HepG2 (cell line): ENCODE data around the gene MARVELD3. TPM values are rescaled to one million over a fixed set of nuclear protein-coding genes. Genes with fewer than 3 reads are reported as not detected.

Source experiments
- ARID5B ChIP-seq: IDR thresholded peaks from 2 replicates; pipeline ENCODE4 v1.4.0; 2020; ENCODE audit warnings: mild to moderate bottlenecking, missing genetic modification reagents
- EP300 ChIP-seq, 3 experiments: sonication (generic) in 1 of 3; formaldehyde crosslinking in 1 of 3; IDR thresholded peaks; 2 replicates each; pipeline versions ENCODE4 v1.5.1 to v1.6.1; 2011 to 2020; ENCODE audit warnings: low read depth in 2 of 3, low read length in 2 of 3, borderline replicate concordance in 1 of 3, improper control_type of control experiment in 1 of 3, mild to moderate bottlenecking in 1 of 3, missing genetic modification reagents in 1 of 3, moderate library complexity in 1 of 3
- GATAD1 ChIP-seq: IDR thresholded peaks from 2 replicates; pipeline ENCODE4 v1.6.1; 2016; ENCODE audit warnings: missing genetic modification reagents, missing compliant biosample characterization
- HMGXB4 ChIP-seq, 2 experiments: sonication (generic) in 1 of 2; formaldehyde crosslinking in 1 of 2; IDR thresholded peaks; 2 replicates each; pipeline versions ENCODE4 v1.4.0 to v1.6.1; 2018 to 2020; ENCODE audit warnings: missing genetic modification reagents in 2 of 2, borderline replicate concordance in 1 of 2, low read depth in 1 of 2, mild to moderate bottlenecking in 1 of 2, missing biosample characterization in 1 of 2
- MIXL1 ChIP-seq: IDR thresholded peaks from 2 replicates; pipeline ENCODE4 v1.6.1; 2016
- PHF21A ChIP-seq: sonication (generic); formaldehyde crosslinking; IDR thresholded peaks from 2 replicates; pipeline ENCODE4 v1.5.0; 2020; ENCODE audit warnings: mild to moderate bottlenecking, missing genetic modification reagents
- SNRNP70 ChIP-seq: fragments of 200-400 bp; formaldehyde crosslinking; IDR thresholded peaks from 2 replicates; pipeline ENCODE4 v1.6.1; 2017; ENCODE audit warnings: mild to moderate bottlenecking, low read depth, low read length, moderate library complexity
- ZBTB14 ChIP-seq: sonication (generic); formaldehyde crosslinking; IDR thresholded peaks from 2 replicates; pipeline ENCODE4 v1.4.0; 2020; ENCODE audit warnings: missing genetic modification reagents
- ZNF263 ChIP-seq: sonication (generic); formaldehyde crosslinking; IDR thresholded peaks from 2 replicates; pipeline ENCODE4 v1.4.0; 2020; ENCODE audit warnings: missing genetic modification reagents
- ZNF3 ChIP-seq: IDR thresholded peaks from 2 replicates; pipeline ENCODE4 v1.7.0; 2017; ENCODE audit warnings: inconsistent platforms
- ZNF615 ChIP-seq: sonication (generic); formaldehyde crosslinking; IDR thresholded peaks from 2 replicates; pipeline ENCODE4 v1.5.0; 2020; ENCODE audit warnings: mild to moderate bottlenecking, missing genetic modification reagents, borderline replicate concordance
- ZNF720 ChIP-seq: sonication (generic); formaldehyde crosslinking; IDR thresholded peaks from 2 replicates; pipeline ENCODE4 v1.4.0; 2020; ENCODE audit warnings: missing genetic modification reagents
- ZNF761 ChIP-seq: sonication (generic); formaldehyde crosslinking; conservative IDR thresholded peaks from 2 replicates; pipeline ENCODE4 v1.4.0; 2020; ENCODE audit warnings: mild to moderate bottlenecking, missing genetic modification reagents
- ZNF772 ChIP-seq: sonication (generic); formaldehyde crosslinking; IDR thresholded peaks from 2 replicates; pipeline ENCODE4 v1.5.0; 2020; ENCODE audit warnings: mild to moderate bottlenecking, missing genetic modification reagents
- polyA plus RNA-seq, 8 experiments: library from polyadenylated mRNA; depleted of rRNA in 3 of 8; stranded (reverse) in 7 of 8; unstranded in 1 of 8; fragments of >200 nt; fragmentation: Illumina TruSeq in 4 of 8; extraction: Trizol in 4 of 8; gene quantifications; 2 replicates each; pipeline versions ENCODE4 v1.2.1 to v1.2.3, GENCODE V29; 2011 to 2016; ENCODE audit warnings: low read depth in 4 of 8, missing spikeins in 1 of 8, mixed read lengths in 1 of 8; ENCODE audit not compliant: insufficient read depth in 1 of 8
- total RNA-seq, 5 experiments: library from RNA; depleted of rRNA; stranded (reverse); fragments of >200 nt; fragmentation: Illumina TruSeq; extraction: Trizol; gene quantifications; 2 replicates each; pipeline ENCODE4 v1.2.3, GENCODE V29; 2016; ENCODE audit warnings: low read depth in 1 of 5
- TF ChIP-seq, protein P1 (sequence below): sonication (generic); formaldehyde crosslinking; IDR thresholded peaks from 2 replicates; pipeline ENCODE4 v1.4.0; 2020; ENCODE audit warnings: missing genetic modification reagents
- TF ChIP-seq, protein P2 (sequence below): sonication (generic); formaldehyde crosslinking; IDR thresholded peaks from 2 replicates; pipeline ENCODE4 v1.9.0; 2022; ENCODE audit warnings: low read depth, missing genetic modification reagents
- TF ChIP-seq, protein P3 (sequence below): IDR thresholded peaks from 2 replicates; pipeline ENCODE4 v1.6.1; 2016; ENCODE audit warnings: missing genetic modification reagents, missing compliant biosample characterization
- TF ChIP-seq, protein P4 (sequence below): sonication (generic); formaldehyde crosslinking; conservative IDR thresholded peaks from 2 replicates; pipeline ENCODE4 v1.4.0; 2020; ENCODE audit warnings: missing genetic modification reagents

The MARVELD3 gene
- total and polyA plus RNA-seq, 2 of the 13 experiments (the other 11 are each of a cell fraction or from before 2014, with no cell fraction given): 4.8 to 5.6 TPM

- TF ChIP-seq, protein P1, sequence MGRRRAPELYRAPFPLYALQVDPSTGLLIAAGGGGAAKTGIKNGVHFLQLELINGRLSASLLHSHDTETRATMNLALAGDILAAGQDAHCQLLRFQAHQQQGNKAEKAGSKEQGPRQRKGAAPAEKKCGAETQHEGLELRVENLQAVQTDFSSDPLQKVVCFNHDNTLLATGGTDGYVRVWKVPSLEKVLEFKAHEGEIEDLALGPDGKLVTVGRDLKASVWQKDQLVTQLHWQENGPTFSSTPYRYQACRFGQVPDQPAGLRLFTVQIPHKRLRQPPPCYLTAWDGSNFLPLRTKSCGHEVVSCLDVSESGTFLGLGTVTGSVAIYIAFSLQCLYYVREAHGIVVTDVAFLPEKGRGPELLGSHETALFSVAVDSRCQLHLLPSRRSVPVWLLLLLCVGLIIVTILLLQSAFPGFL (CRISPR knock-in tag): no peak
- peak; percentile 74 for TF ChIP-seq PHF21A (CRISPR knock-in tag)
- 0 out of 4 replicates have a peak, but pooled peaks of 1 of the 2 experiments have one; percentile 8 for TF ChIP-seq HMGXB4 (CRISPR knock-in tag; IDR thresholded peaks at IDR 0.05; ENCODE audit: borderline replicate concordance in 1 of 2, low read depth in 1 of 2)
- TF ChIP-seq ZNF615 (CRISPR knock-in tag): no peak
- peak; percentile 85 for TF ChIP-seq MIXL1
- no peak for TF ChIP-seq ZBTB14 (CRISPR knock-in tag)
- no peak for TF ChIP-seq SNRNP70
- peak; percentile 79 for TF ChIP-seq ARID5B (CRISPR knock-in tag)
- peak; percentile 26; the same call in 1 of the 2 replicates for TF ChIP-seq GATAD1
- TF ChIP-seq ZNF772 (CRISPR knock-in tag): no peak
- TF ChIP-seq ZNF761 (CRISPR knock-in tag): no peak
- TF ChIP-seq ZNF3 (CRISPR knock-in tag): no peak; the same call in 1 of the 2 replicates
- TF ChIP-seq, protein P2, sequence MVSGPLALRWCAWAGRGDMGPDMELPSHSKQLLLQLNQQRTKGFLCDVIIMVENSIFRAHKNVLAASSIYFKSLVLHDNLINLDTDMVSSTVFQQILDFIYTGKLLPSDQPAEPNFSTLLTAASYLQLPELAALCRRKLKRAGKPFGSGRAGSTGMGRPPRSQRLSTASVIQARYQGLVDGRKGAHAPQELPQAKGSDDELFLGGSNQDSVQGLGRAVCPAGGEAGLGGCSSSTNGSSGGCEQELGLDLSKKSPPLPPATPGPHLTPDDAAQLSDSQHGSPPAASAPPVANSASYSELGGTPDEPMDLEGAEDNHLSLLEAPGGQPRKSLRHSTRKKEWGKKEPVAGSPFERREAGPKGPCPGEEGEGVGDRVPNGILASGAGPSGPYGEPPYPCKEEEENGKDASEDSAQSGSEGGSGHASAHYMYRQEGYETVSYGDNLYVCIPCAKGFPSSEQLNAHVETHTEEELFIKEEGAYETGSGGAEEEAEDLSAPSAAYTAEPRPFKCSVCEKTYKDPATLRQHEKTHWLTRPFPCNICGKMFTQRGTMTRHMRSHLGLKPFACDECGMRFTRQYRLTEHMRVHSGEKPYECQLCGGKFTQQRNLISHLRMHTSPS (CRISPR knock-in tag): no peak
- TF ChIP-seq, protein P3, sequence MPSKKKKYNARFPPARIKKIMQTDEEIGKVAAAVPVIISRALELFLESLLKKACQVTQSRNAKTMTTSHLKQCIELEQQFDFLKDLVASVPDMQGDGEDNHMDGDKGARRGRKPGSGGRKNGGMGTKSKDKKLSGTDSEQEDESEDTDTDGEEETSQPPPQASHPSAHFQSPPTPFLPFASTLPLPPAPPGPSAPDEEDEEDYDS (CRISPR knock-in tag): peak; percentile 44
- no peak for TF ChIP-seq ZNF720 (CRISPR knock-in tag)
- TF ChIP-seq ZNF263 (CRISPR knock-in tag): no peak
- TF ChIP-seq, protein P4, sequence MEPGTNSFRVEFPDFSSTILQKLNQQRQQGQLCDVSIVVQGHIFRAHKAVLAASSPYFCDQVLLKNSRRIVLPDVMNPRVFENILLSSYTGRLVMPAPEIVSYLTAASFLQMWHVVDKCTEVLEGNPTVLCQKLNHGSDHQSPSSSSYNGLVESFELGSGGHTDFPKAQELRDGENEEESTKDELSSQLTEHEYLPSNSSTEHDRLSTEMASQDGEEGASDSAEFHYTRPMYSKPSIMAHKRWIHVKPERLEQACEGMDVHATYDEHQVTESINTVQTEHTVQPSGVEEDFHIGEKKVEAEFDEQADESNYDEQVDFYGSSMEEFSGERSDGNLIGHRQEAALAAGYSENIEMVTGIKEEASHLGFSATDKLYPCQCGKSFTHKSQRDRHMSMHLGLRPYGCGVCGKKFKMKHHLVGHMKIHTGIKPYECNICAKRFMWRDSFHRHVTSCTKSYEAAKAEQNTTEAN: peak; percentile 51; the same call in 1 of the 2 replicates
- TF ChIP-seq EP300 (IDR thresholded peaks at IDR 0.05; ENCODE audit: low read depth in 2 of 2, low read length in 2 of 2): peak in 1 of 2 experiments; percentile 88; a peak in 2 of 4 replicates
- TF ChIP-seq EP300 (CRISPR knock-in tag; IDR thresholded peaks at IDR 0.05; ENCODE audit: borderline replicate concordance): peak; percentile 38; the same call in 1 of the 2 replicates
Observed at GRCh38 chr16:71585318-71585703, 40.7 kb upstream of the MARVELD3 start (continued).
